Mammary epithelial cell (primary cell): ENCODE data around the gene TPSB2.

ENCODE experiments used
- EZH2 ChIP-seq: IDR thresholded peaks from 2 replicates; pipeline ENCODE4 v1.6.1; 2012; ENCODE audit warnings: low read length, inconsistent platforms, borderline replicate concordance
- TF ChIP-seq, protein P1 (sequence below), 2 donors: IDR thresholded peaks in 1 of 2; conservative IDR thresholded peaks in 1 of 2; 2 replicates each; pipeline ENCODE4 v1.5.1; 2011 to 2012; ENCODE audit warnings: inconsistent platforms in 2 of 2, low read length in 2 of 2, mild to moderate bottlenecking in 2 of 2, control low read depth in 1 of 2, low read depth in 1 of 2; ENCODE audit not compliant: insufficient read depth in 1 of 2; ENCODE audit errors: extremely low read depth in 1 of 2

DNA sequence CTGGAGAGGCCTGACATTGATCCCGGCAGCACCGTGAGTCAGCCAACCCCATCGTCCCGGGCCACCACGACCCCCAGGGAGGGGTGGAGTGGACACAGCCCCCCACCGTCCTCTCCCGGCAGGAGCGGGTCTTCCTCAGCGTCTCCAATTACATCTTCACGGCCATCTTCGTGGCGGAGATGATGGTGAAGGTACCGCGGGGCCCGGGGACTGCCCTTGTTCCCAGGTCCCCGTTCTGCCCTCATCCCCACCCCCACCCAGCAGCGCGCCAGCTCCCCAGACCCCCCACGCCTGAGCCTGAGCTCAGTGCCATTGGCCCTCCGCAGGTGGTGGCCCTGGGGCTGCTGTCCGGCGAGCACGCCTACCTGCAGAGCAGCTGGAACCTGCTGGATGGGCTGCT is 19.5 kb downstream of the TPSB2 start:
- TF ChIP-seq, protein P1, sequence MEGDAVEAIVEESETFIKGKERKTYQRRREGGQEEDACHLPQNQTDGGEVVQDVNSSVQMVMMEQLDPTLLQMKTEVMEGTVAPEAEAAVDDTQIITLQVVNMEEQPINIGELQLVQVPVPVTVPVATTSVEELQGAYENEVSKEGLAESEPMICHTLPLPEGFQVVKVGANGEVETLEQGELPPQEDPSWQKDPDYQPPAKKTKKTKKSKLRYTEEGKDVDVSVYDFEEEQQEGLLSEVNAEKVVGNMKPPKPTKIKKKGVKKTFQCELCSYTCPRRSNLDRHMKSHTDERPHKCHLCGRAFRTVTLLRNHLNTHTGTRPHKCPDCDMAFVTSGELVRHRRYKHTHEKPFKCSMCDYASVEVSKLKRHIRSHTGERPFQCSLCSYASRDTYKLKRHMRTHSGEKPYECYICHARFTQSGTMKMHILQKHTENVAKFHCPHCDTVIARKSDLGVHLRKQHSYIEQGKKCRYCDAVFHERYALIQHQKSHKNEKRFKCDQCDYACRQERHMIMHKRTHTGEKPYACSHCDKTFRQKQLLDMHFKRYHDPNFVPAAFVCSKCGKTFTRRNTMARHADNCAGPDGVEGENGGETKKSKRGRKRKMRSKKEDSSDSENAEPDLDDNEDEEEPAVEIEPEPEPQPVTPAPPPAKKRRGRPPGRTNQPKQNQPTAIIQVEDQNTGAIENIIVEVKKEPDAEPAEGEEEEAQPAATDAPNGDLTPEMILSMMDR (conservative IDR thresholded peaks at IDR 0.05 in 1 of 2, IDR thresholded peaks at IDR 0.05 in 1 of 2; ENCODE audit: extremely low read depth in 1 of 2, insufficient read depth in 1 of 2, low read depth in 1 of 2, low read length in 2 of 2) = no peak
- TF ChIP-seq EZH2 = no peak
